Measurements from ENCODE around the gene CYFIP1.

DNA sequence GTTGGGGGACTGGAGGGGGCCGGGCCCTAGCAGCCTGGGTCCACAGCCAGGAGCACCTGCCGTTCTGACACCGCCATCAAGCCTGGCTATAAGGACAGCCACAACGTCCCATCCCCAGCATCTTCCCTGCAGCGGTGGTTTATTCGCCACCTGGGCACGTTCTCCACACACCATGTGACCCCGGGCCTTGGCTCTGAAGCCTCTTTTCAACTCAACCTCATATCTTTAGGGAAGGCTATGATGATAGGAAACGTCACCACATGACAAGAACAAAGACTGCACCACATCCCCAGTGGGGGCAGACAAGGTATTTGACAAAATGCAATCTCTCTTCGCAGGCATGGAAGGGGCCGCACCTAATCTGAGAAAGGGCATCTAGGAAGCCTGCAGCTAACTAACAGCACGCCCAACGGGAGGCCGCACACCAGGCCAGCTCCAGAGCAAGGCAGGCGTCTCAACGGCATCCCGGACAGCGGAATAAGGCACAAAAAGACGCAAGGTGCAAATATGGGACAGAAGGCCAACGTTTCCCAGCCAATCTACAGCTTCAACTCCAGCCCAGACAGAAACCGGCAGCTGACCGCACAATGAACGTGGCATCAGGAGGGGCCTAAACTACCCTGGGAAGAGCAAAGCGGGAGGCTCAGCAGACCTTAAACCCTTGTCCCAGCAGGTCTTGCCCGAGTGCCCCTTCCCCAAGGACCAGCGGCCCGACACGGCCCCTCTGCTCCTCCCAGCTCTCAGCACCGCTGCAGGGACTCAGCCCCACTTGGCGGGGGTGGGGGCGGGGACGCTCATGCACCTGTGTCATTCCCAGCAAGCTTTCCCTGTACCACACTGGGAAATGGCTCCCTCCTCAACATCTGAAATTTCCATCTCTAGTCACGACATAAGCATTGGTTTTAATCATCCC lies 99.8 kb downstream of the CYFIP1 start:
- no peak for TF ChIP-seq GATA2 (IDR thresholded peaks at IDR 0.05; ENCODE audit: low read depth, low read length)
- TF ChIP-seq GATA3 (IDR thresholded peaks at IDR 0.05; ENCODE audit: low read depth, low read length): no peak
